GM23338 (cell line): ENCODE results near the gene IQGAP2. TPM values are rescaled to one million over a fixed set of nuclear protein-coding genes. Genes with fewer than 3 reads are reported as not detected.

Experiments used
- ATAC-seq: fragments of 200-7000 bp; cut with Tn5 transposase; 3 replicates; pipeline ENCODE4 v1.9.1; 2020
- DNase-seq: peaks from one replicate; pipeline ENCODE4 v3.0.0-alpha.2; 2015; ENCODE audit warnings: low spot score
- H2AFZ ChIP-seq: fragments of 200-600 bp; sonication (generic); 2 replicates; pipeline ENCODE4 v1.8.0; 2016; ENCODE audit warnings: antibody characterized with exemption, mild to moderate bottlenecking, moderate library complexity
- H3F3A ChIP-seq: fragments of 200-600 bp; sonication (generic); replicated peaks from 2 replicates; pipeline ENCODE4 v1.8.0; 2017; ENCODE audit warnings: antibody characterized with exemption, mixed run types, low read depth
- H3K27ac ChIP-seq: fragments of 200-600 bp; sonication (generic); 2 replicates; pipeline ENCODE4 v1.6.1; 2016; ENCODE audit warnings: low read depth
- H3K27me3 ChIP-seq: fragments of 200-600 bp; sonication (generic); 2 replicates; pipeline ENCODE4 v1.8.0; 2016; ENCODE audit warnings: mild to moderate bottlenecking, mixed run types, moderate library complexity; ENCODE audit not compliant: insufficient read depth
- H3K36me3 ChIP-seq: fragments of 200-600 bp; sonication (generic); 2 replicates; pipeline ENCODE4 v1.8.0; 2016; ENCODE audit warnings: mild to moderate bottlenecking; ENCODE audit not compliant: insufficient read depth
- H3K4me1 ChIP-seq: fragments of 200-600 bp; sonication (generic); 2 replicates; pipeline ENCODE4 v1.8.0; 2016; ENCODE audit warnings: mild to moderate bottlenecking, moderate library complexity; ENCODE audit not compliant: insufficient read depth
- H3K4me2 ChIP-seq: fragments of 200-600 bp; sonication (generic); 2 replicates; pipeline ENCODE4 v1.7.1; 2017; ENCODE audit warnings: mixed run types
- H3K4me3 ChIP-seq: fragments of 200-600 bp; sonication (generic); 2 replicates; pipeline ENCODE4 v1.6.1; 2016; ENCODE audit warnings: mixed run types
- H3K79me2 ChIP-seq: fragments of 200-600 bp; sonication (generic); replicated peaks from 2 replicates; pipeline ENCODE4 v1.8.0; 2017; ENCODE audit warnings: mild to moderate bottlenecking; ENCODE audit not compliant: insufficient read depth
- H3K9me2 ChIP-seq: fragments of 200-600 bp; sonication (generic); 2 replicates; pipeline ENCODE4 v1.8.0; 2017; ENCODE audit not compliant: insufficient read depth
- H4K20me1 ChIP-seq: fragments of 200-600 bp; sonication (generic); replicated peaks from 2 replicates; pipeline ENCODE4 v1.8.0; 2017; ENCODE audit warnings: mild to moderate bottlenecking; ENCODE audit not compliant: insufficient read depth
- H3K27ac Mint-ChIP-seq: 2 replicates; pipeline ENCODE4 v1.8.0; 2020; ENCODE audit warnings: inconsistent platforms, mild to moderate bottlenecking, moderate library complexity, mixed read lengths
- H3K27me3 Mint-ChIP-seq: 3 replicates; pipeline ENCODE4 v1.8.0; 2022; ENCODE audit warnings: low read depth, mild to moderate bottlenecking, moderate library complexity, mixed read lengths, inconsistent platforms; ENCODE audit not compliant: insufficient read depth, poor library complexity
- H3K36me3 Mint-ChIP-seq: 3 replicates; pipeline ENCODE4 v1.8.0; 2021; ENCODE audit warnings: low read depth, mild to moderate bottlenecking, inconsistent platforms, moderate library complexity, mixed read lengths
- H3K4me1 Mint-ChIP-seq: 3 replicates; pipeline ENCODE4 v1.8.0; 2020; ENCODE audit warnings: mild to moderate bottlenecking, inconsistent platforms, mixed read lengths
- H3K4me3 Mint-ChIP-seq: 3 replicates; pipeline ENCODE4 v1.8.0; 2021; ENCODE audit warnings: moderate library complexity, mild to moderate bottlenecking, inconsistent platforms, mixed read lengths
- H3K9me3 Mint-ChIP-seq: 3 replicates; pipeline ENCODE4 v1.8.0; 2020; ENCODE audit warnings: moderate library complexity, mild to moderate bottlenecking, inconsistent platforms, mixed read lengths
- ETS1 ChIP-seq: IDR thresholded peaks from 2 replicates; pipeline ENCODE4 v1.6.1; 2016; ENCODE audit warnings: antibody characterized with exemption
- EZH2 ChIP-seq: fragments of 200-600 bp; sonication (generic); IDR thresholded peaks from one replicate; pipeline ENCODE4 v1.8.0; 2017; ENCODE audit warnings: antibody characterized with exemption, mild to moderate bottlenecking, low read depth; ENCODE audit not compliant: unreplicated experiment
- EZH2phosphoT487 ChIP-seq: fragments of 200-600 bp; sonication (generic); IDR thresholded peaks from one replicate; pipeline ENCODE4 v1.8.1; 2018; ENCODE audit warnings: antibody characterized with exemption; ENCODE audit not compliant: unreplicated experiment
- JUNB ChIP-seq: IDR thresholded peaks from one replicate; pipeline ENCODE4 v1.6.1; 2016; ENCODE audit warnings: antibody characterized with exemption; ENCODE audit not compliant: unreplicated experiment
- NANOG ChIP-seq: IDR thresholded peaks from 2 replicates; pipeline ENCODE4 v1.6.1; 2016; ENCODE audit warnings: antibody characterized with exemption, borderline replicate concordance
- REST ChIP-seq: IDR thresholded peaks from one replicate; pipeline ENCODE4 v1.6.1; 2018; ENCODE audit warnings: antibody characterized with exemption; ENCODE audit not compliant: unreplicated experiment
- STAT1 ChIP-seq: IDR thresholded peaks from one replicate; pipeline ENCODE4 v1.6.1; 2016; ENCODE audit warnings: antibody characterized with exemption; ENCODE audit not compliant: unreplicated experiment
- ZNF462 ChIP-seq: fragments of 250-450 bp; sonication (Bioruptor Pico); IDR thresholded peaks from 2 replicates; pipeline ENCODE4 v1.5.0; 2020; ENCODE audit warnings: mild to moderate bottlenecking, moderate library complexity
- polyA plus RNA-seq: library from polyadenylated mRNA; unstranded; fragments of >200 nt; fragmentation: Nextera tagmentation; extraction: Ambion mirVana; gene quantifications from 2 replicates; pipeline ENCODE4 v1.2.1, GENCODE V29; 2016
- total RNA-seq: library from RNA; depleted of rRNA; stranded (reverse); fragments of >200 nt; shearing (Covaris generic); gene quantifications from 2 replicates; pipeline ENCODE4 v1.2.3, GENCODE V29; 2014

IQGAP2 gene
- total and polyA plus RNA-seq, 2 experiments from 2014 or later = 60.0 to 86.5 TPM

- peaks cover 40% of the 10 kb centered on the region for H3K4me1 Mint-ChIP-seq
- no peak overlapping the region for H3K4me3 ChIP-seq
- no peaks in the 10 kb centered on the region for H3K27me3 ChIP-seq
- H3F3A ChIP-seq = no peaks in the 10 kb centered on the region
- no peaks in the 10 kb centered on the region; the same call in 1 of the 2 replicates for H4K20me1 ChIP-seq
- DNase-seq = no peak
- 0 out of 2 replicates have a peak overlapping the region, but pooled peaks have one; percentile 3 for H3K27ac ChIP-seq
- H3K4me2 ChIP-seq = no peak overlapping the region
- H3K27me3 Mint-ChIP-seq = no peaks in the 10 kb centered on the region
- TF ChIP-seq EZH2phosphoT487 (no peak), REST (no peak), EZH2 (no peak), STAT1 (no peak), NANOG (no peak), ETS1 (no peak), JUNB (no peak), ZNF462 (no peak)
- H3K27ac Mint-ChIP-seq = 0 out of 2 replicates have a peak overlapping the region, but pooled peaks have one; percentile 68
- no peaks in the 10 kb centered on the region for H3K36me3 ChIP-seq
- H2AFZ ChIP-seq = no peak overlapping the region
- H3K4me3 Mint-ChIP-seq = no peak overlapping the region
- ATAC-seq = no peak
- peaks cover 33% of the 10 kb centered on the region for H3K79me2 ChIP-seq
- H3K9me2 ChIP-seq = no peaks in the 10 kb centered on the region
- H3K9me3 Mint-ChIP-seq = no peaks in the 10 kb centered on the region
- peaks cover 47% of the 10 kb centered on the region for H3K4me1 ChIP-seq
- 0 out of 3 replicates have a peak, but pooled peaks cover 3% of the 10 kb centered on the region for H3K36me3 Mint-ChIP-seq
Measured at GRCh38 chr5:76455531-76456133, 52.5 kb downstream of the IQGAP2 start.
